HepG2 (cell line): Measurements from ENCODE around the gene CNTRL. TPM values are rescaled to one million over a fixed set of nuclear protein-coding genes. Genes with fewer than 3 reads are reported as not detected.

ENCODE experiments used
- ATAD3A ChIP-seq: sonication (generic); formaldehyde crosslinking; IDR thresholded peaks from 2 replicates; pipeline ENCODE4 v1.4.0; 2020; ENCODE audit warnings: missing genetic modification reagents
- DMAP1 ChIP-seq: IDR thresholded peaks from 2 replicates; pipeline ENCODE4 v1.6.1; 2016
- E2F2 ChIP-seq: sonication (generic); formaldehyde crosslinking; IDR thresholded peaks from 2 replicates; pipeline ENCODE4 v1.4.0; 2020; ENCODE audit warnings: missing genetic modification reagents, borderline replicate concordance
- ETV6 ChIP-seq: sonication (generic); formaldehyde crosslinking; conservative IDR thresholded peaks from 2 replicates; pipeline ENCODE4 v1.4.0; 2020; ENCODE audit warnings: missing genetic modification reagents
- FOXK1 ChIP-seq: sonication (generic); formaldehyde crosslinking; IDR thresholded peaks from 2 replicates; pipeline ENCODE4 v1.4.0; 2020; ENCODE audit warnings: low read depth, missing genetic modification reagents, borderline replicate concordance
- HNF1B ChIP-seq: sonication (generic); formaldehyde crosslinking; IDR thresholded peaks from 2 replicates; pipeline ENCODE4 v1.5.1; 2020; ENCODE audit warnings: mild to moderate bottlenecking, moderate library complexity, missing genetic modification reagents
- HOMEZ ChIP-seq: IDR thresholded peaks from 2 replicates; pipeline ENCODE4 v1.6.1; 2016; ENCODE audit warnings: low read depth
- HOXA9 ChIP-seq: sonication (generic); formaldehyde crosslinking; IDR thresholded peaks from 2 replicates; pipeline ENCODE4 v1.8.1; 2022; ENCODE audit warnings: missing genetic modification reagents, mild to moderate bottlenecking, moderate library complexity, borderline replicate concordance
- KDM5A ChIP-seq: fragments of 200-600 bp; sonication (generic); IDR thresholded peaks from 2 replicates; pipeline ENCODE4 v1.7.0; 2018; ENCODE audit warnings: antibody characterized with exemption, mild to moderate bottlenecking, low read length, borderline replicate concordance
- MEIS2 ChIP-seq: sonication (generic); formaldehyde crosslinking; IDR thresholded peaks from 2 replicates; pipeline ENCODE4 v1.9.0; 2021; ENCODE audit warnings: mild to moderate bottlenecking, missing genetic modification reagents
- POLR2AphosphoS5 ChIP-seq: IDR thresholded peaks from 2 replicates; pipeline ENCODE4 v1.6.1; 2012; ENCODE audit warnings: low read depth, low read length
- PRDM10 ChIP-seq: sonication (generic); formaldehyde crosslinking; IDR thresholded peaks from 2 replicates; pipeline ENCODE4 v1.4.0; 2020; ENCODE audit warnings: low read depth, missing genetic modification reagents
- TAF1 ChIP-seq: sonication (generic); formaldehyde crosslinking; IDR thresholded peaks from 2 replicates; pipeline ENCODE4 v1.4.0; 2020; ENCODE audit warnings: missing genetic modification reagents
- ZMYM3 ChIP-seq: sonication (generic); formaldehyde crosslinking; IDR thresholded peaks from 2 replicates; pipeline ENCODE4 v1.5.1; 2020; ENCODE audit warnings: mild to moderate bottlenecking, missing genetic modification reagents
- ZNF652 ChIP-seq: IDR thresholded peaks from 2 replicates; pipeline ENCODE4 v1.6.1; 2016; ENCODE audit warnings: low read depth, borderline replicate concordance
- ZNF746 ChIP-seq: sonication (generic); formaldehyde crosslinking; IDR thresholded peaks from 2 replicates; pipeline ENCODE4 v1.8.0; 2022; ENCODE audit warnings: mild to moderate bottlenecking, missing genetic modification reagents
- ZNF761 ChIP-seq: sonication (generic); formaldehyde crosslinking; conservative IDR thresholded peaks from 2 replicates; pipeline ENCODE4 v1.4.0; 2020; ENCODE audit warnings: mild to moderate bottlenecking, missing genetic modification reagents
- polyA plus RNA-seq, 8 experiments: library from polyadenylated mRNA; depleted of rRNA in 3 of 8; stranded (reverse) in 7 of 8; unstranded in 1 of 8; fragments of >200 nt; fragmentation: Illumina TruSeq in 4 of 8; extraction: Trizol in 4 of 8; gene quantifications; 2 replicates each; pipeline versions ENCODE4 v1.2.1 to v1.2.3, GENCODE V29; 2011 to 2016; ENCODE audit warnings: low read depth in 4 of 8, missing spikeins in 1 of 8, mixed read lengths in 1 of 8; ENCODE audit not compliant: insufficient read depth in 1 of 8
- total RNA-seq, 5 experiments: library from RNA; depleted of rRNA; stranded (reverse); fragments of >200 nt; fragmentation: Illumina TruSeq; extraction: Trizol; gene quantifications; 2 replicates each; pipeline ENCODE4 v1.2.3, GENCODE V29; 2016; ENCODE audit warnings: low read depth in 1 of 5
- TF ChIP-seq, protein P1 (sequence below), 2 experiments: sonication (generic) in 1 of 2; formaldehyde crosslinking in 1 of 2; IDR thresholded peaks; 2 replicates each; pipeline versions ENCODE4 v1.4.0 to v1.6.1; 2018 to 2020; ENCODE audit warnings: missing genetic modification reagents in 2 of 2, borderline replicate concordance in 1 of 2, low read depth in 1 of 2, mild to moderate bottlenecking in 1 of 2, missing biosample characterization in 1 of 2

The CNTRL gene
- total and polyA plus RNA-seq, 2 of the 13 experiments (the other 11 are each of a cell fraction or from before 2014, with no cell fraction given), result 7.5 to 11.8 TPM

GRCh38 chr9:121053544-121053943 is 21.2 kb upstream of the CNTRL start (continued):
- TF ChIP-seq HNF1B (peak; percentile 65; the same call in 1 of the 2 replicates), TAF1 (CRISPR knock-in tag) (peak; percentile 62; the same call in 1 of the 2 replicates), ZNF652 (CRISPR knock-in tag) (peak; percentile 61; the same call in 1 of the 2 replicates), HOMEZ (CRISPR knock-in tag) (no peak), ATAD3A (CRISPR knock-in tag) (no peak), FOXK1 (CRISPR knock-in tag) (peak; percentile 51; the same call in 1 of the 2 replicates), E2F2 (no peak), MEIS2 (0 out of 2 replicates have a peak, but pooled peaks have one; percentile 18), ZMYM3 (CRISPR knock-in tag) (peak; percentile 79), ZNF761 (CRISPR knock-in tag) (0 out of 2 replicates have a peak, but pooled peaks have one; percentile 38), PRDM10 (CRISPR knock-in tag) (peak; percentile 79; the same call in 1 of the 2 replicates), ZNF746 (CRISPR knock-in tag) (no peak), ETV6 (CRISPR knock-in tag) (no peak), KDM5A (no peak), POLR2AphosphoS5 (peak; percentile 46; the same call in 1 of the 2 replicates), DMAP1 (CRISPR knock-in tag) (peak; percentile 63), HOXA9 (no peak)
- TF ChIP-seq, protein P1, sequence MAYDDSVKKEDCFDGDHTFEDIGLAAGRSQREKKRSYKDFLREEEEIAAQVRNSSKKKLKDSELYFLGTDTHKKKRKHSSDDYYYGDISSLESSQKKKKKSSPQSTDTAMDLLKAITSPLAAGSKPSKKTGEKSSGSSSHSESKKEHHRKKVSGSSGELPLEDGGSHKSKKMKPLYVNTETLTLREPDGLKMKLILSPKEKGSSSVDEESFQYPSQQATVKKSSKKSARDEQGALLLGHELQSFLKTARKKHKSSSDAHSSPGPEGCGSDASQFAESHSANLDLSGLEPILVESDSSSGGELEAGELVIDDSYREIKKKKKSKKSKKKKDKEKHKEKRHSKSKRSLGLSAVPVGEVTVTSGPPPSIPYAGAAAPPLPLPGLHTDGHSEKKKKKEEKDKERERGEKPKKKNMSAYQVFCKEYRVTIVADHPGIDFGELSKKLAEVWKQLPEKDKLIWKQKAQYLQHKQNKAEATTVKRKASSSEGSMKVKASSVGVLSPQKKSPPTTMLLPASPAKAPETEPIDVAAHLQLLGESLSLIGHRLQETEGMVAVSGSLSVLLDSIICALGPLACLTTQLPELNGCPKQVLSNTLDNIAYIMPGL (CRISPR knock-in tag; IDR thresholded peaks at IDR 0.05; ENCODE audit: borderline replicate concordance in 1 of 2, low read depth in 1 of 2), result peak; percentile 51 to 65; a peak in 3 of 4 replicates
